AG04450 (cell line): ENCODE measurements around the gene MTNR1A. TPM values are rescaled to one million over a fixed set of nuclear protein-coding genes. Genes with fewer than 3 reads are reported as not detected.

ENCODE experiments used
- CTCF ChIA-PET: fragments of 300-600, 350-600 bp; formaldehyde crosslinking; extraction: SDS; loops from one replicate; lab custom pipeline; 2022; ENCODE audit warnings: antibody characterized with exemption, inconsistent platforms; lab: Charles Lee
- POLR2A ChIA-PET: fragments of 350-600 bp; formaldehyde crosslinking; extraction: SDS; loops from one replicate; lab custom pipeline; 2021; ENCODE audit warnings: antibody characterized with exemption, inconsistent platforms; lab: Yijun Ruan, JAX
- DNase-seq: peaks from one replicate; pipeline ENCODE4 v3.0.0-alpha.2; 2011; ENCODE audit warnings: low read depth, low spot score
- H3K27ac ChIP-seq: one replicate; pipeline ENCODE4 v1.5.1; 2012; ENCODE audit warnings: low read depth, low read length, control low read depth
- H3K27me3 ChIP-seq: one replicate; pipeline ENCODE4 v1.6.0; 2012; ENCODE audit warnings: low read length; ENCODE audit not compliant: control insufficient read depth, insufficient read depth
- H3K4me3 ChIP-seq: 2 replicates; pipeline ENCODE4 v1.5.1; 2011; ENCODE audit warnings: mild to moderate bottlenecking, low read depth, low read length, control low read depth
- H3K9me3 ChIP-seq: 2 replicates; pipeline ENCODE4 v1.5.1; 2012; ENCODE audit warnings: low read length; ENCODE audit not compliant: control insufficient read depth, insufficient read depth
- polyA plus RNA-seq: library from polyadenylated mRNA; depleted of rRNA; stranded (reverse); fragments of >200 nt; gene quantifications from 2 replicates; pipeline ENCODE4 v1.2.3, GENCODE V29; 2011
- TF ChIP-seq, protein P1 (sequence below): IDR thresholded peaks from 2 replicates; pipeline ENCODE4 v1.5.1; 2011; ENCODE audit warnings: low read depth, low read length, control low read depth, inconsistent platforms

MTNR1A gene
- polyA plus RNA-seq, 1 experiment, result not detected

DNA sequence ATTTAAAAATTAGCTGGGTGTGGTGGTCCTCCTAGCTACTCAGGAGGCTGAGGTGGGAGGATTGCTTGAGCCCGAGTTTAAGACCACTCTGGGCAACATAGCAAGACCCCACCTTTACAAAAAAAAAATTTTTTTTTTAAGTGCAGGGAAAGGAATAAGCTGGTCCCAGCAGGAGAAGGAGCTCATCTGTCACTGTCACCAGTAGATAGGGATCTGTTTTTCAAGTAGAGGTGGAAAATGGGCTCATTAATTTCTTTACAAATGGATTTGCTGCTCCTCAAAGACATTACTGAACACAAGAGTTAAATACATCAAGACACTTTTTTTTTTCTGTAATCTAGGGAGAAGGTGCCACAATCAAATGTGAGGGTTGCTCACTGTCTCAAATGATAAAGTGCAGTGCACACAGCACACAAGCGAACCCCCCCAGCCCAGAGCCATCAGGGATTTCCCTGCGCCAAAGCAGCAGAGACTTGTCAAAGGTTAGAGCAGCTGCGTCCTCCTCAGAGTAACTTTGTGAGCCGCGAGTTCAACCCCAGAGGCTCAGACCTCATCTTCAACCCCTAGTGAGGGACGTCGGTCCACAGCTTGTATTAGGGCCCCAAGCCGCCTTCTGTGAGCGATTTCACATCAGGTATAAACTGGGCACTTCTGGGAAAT, 14.3 kb upstream of the MTNR1A start:
- H3K27me3 ChIP-seq, result no peaks in the 10 kb centered on the region
- no peak for DNase-seq
- no peaks in the 10 kb centered on the region for H3K9me3 ChIP-seq
- H3K27ac ChIP-seq, result peak overlapping the region; percentile 39
- peak overlapping the region; percentile 28 for H3K4me3 ChIP-seq
- CTCF ChIA-PET, result interaction anchor here (1.0 to 11.2 kb wide), 2 partner anchors 18 to 96 kb away, joined by 4 to 107 read pairs; no protein-coding TSS in a partner anchor
- POLR2A ChIA-PET, result no interaction called here
- TF ChIP-seq, protein P1, sequence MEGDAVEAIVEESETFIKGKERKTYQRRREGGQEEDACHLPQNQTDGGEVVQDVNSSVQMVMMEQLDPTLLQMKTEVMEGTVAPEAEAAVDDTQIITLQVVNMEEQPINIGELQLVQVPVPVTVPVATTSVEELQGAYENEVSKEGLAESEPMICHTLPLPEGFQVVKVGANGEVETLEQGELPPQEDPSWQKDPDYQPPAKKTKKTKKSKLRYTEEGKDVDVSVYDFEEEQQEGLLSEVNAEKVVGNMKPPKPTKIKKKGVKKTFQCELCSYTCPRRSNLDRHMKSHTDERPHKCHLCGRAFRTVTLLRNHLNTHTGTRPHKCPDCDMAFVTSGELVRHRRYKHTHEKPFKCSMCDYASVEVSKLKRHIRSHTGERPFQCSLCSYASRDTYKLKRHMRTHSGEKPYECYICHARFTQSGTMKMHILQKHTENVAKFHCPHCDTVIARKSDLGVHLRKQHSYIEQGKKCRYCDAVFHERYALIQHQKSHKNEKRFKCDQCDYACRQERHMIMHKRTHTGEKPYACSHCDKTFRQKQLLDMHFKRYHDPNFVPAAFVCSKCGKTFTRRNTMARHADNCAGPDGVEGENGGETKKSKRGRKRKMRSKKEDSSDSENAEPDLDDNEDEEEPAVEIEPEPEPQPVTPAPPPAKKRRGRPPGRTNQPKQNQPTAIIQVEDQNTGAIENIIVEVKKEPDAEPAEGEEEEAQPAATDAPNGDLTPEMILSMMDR, result no peak

DNA sequence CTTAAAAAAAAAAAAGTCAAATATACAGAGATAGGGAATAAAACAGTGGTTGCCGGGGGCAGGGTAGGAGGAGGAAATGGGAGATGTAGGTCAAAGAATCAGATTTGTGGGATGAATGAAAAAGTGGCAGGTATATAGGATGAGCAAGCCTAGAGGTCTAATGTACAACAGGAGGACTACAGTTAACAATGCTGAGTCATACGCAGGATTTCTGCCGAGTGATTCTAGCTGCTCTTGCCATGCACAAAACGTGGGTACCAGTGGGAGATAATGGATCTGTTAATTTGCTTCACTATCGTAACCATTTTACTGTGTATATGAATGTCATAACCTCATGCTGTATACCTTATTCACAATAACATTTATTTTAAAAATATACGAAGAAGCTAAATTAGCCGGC, 10.7 kb upstream of the MTNR1A start:
- no peak overlapping the region for H3K4me3 ChIP-seq
- no peaks in the 10 kb centered on the region for H3K27me3 ChIP-seq
- TF ChIP-seq, protein P1, result no peak
- ChIA-PET CTCF (no interaction called here), POLR2A (no interaction called here)
- H3K27ac ChIP-seq, result no peak overlapping the region
- H3K9me3 ChIP-seq, result no peaks in the 10 kb centered on the region
- no peak for DNase-seq

DNA sequence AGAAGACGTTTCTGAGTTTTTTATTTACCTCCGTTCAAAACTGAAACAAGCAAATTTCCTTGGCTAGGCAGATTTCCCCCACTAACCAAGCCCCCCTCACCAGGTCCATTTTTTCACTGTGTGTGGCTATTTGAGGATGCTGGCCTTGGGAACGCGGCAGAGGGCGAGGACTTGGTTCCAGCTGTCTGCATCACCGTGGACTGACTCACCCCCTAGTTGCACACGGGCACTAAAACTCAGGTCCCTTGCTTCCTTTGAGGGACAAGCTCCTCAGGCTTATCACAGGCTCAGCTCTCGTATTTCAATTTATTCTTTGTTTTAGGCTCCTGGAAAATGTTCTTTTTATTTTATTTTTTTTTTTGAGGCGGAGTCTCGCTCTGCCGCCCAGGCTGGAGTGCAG, 8.4 kb upstream of the MTNR1A start:
- Histone ChIP-seq H3K27ac (no peak overlapping the region), H3K27me3 (no peaks in the 10 kb centered on the region), H3K9me3 (no peaks in the 10 kb centered on the region), H3K4me3 (no peak overlapping the region)
- CTCF ChIA-PET, result interaction anchor here (0.9 kb wide), 1 partner anchor 24 kb away, joined by 5 read pairs; no protein-coding TSS in a partner anchor
- TF ChIP-seq, protein P1, result no peak
- no peak for DNase-seq
- POLR2A ChIA-PET, result no interaction called here

DNA sequence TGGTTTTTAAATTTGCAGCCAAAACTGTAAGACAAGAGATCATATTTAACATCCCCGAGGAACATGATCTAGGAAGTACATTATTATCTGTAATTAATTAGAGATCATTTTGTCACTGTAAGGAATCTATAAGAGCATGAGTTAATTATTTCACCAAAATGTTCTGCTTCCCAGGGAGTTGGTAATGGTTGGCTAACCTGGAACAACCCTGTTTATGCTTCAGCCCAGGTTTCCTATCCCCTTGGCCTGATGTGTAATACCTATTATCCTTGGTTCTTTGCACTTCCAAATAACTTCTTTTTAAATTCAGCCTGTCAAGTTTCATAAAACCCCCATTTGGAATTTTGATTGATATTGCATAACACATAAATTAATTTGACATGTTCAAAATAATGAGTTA, 6.4 kb upstream of the MTNR1A start:
- Histone ChIP-seq H3K9me3 (no peaks in the 10 kb centered on the region), H3K27me3 (no peaks in the 10 kb centered on the region), H3K27ac (no peak overlapping the region), H3K4me3 (no peak overlapping the region)
- TF ChIP-seq, protein P1, result no peak
- ChIA-PET POLR2A (no interaction called here), CTCF (no interaction called here)
- DNase-seq, result no peak

DNA sequence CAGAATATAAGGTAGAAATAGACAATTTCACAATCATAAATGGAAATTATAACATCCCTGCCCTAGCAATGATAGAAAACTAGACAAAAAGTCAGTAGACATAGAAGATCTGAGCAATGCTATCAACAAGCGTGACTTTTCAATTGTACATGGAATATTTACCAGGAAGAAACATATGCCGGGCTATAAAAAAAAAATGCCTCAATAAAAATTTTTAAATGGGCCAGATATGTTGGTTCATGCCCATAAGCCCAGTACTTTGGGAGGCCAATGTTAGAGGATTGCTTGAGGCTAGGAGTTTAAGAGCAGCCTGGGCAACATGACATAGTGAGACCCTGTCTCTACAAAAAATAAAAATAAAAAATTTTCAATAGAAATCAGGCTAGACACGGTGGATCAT, 5.3 kb upstream of the MTNR1A start:
- DNase-seq, result no peak
- H3K27me3 ChIP-seq, result no peaks in the 10 kb centered on the region

More for the DNA sequence above, 5.3 kb upstream of the MTNR1A start:
- Histone ChIP-seq H3K4me3 (no peak overlapping the region), H3K27ac (no peak overlapping the region), H3K9me3 (no peaks in the 10 kb centered on the region)
- CTCF ChIA-PET, result no interaction called here
- TF ChIP-seq, protein P1, result no peak
- POLR2A ChIA-PET, result no interaction called here
